ENCODE data around the gene MORF4L1.
"Not testable (repeated sequence)": the region's sequence is repeated elsewhere in the genome, so short reads cannot be mapped to it uniquely, and the experiment has no call there.

Gene MORF4L1

GRCh38 chr15:78923480-78924360 lies 51.0 kb downstream of the MORF4L1 start:
- no peak for TF ChIP-seq CTCF (IDR thresholded peaks at IDR 0.05; ENCODE audit: insufficient read depth, low read length, poor library complexity, severe bottlenecking)
- no peak overlapping the region for H3K4me3 ChIP-seq (replicated peaks; ENCODE audit: low read depth, low read length)
- DNase-seq (ENCODE audit: extremely low read depth, insufficient read length): no peak
- peaks cover 60% of the 10 kb centered on the region for H3K36me3 ChIP-seq (ENCODE audit: control insufficient read depth, insufficient read depth, low read length)
- H3K27me3 ChIP-seq (replicated peaks; ENCODE audit: control insufficient read depth, insufficient read depth, low read length): no peaks in the 10 kb centered on the region

GRCh38 chr15:78925076-78925624 lies 52.5 kb downstream of the MORF4L1 start:
- H3K36me3 ChIP-seq (ENCODE audit: control insufficient read depth, insufficient read depth, low read length): peaks cover 69% of the 10 kb centered on the region
- TF ChIP-seq CTCF (IDR thresholded peaks at IDR 0.05; ENCODE audit: insufficient read depth, low read length, poor library complexity, severe bottlenecking): no peak

GRCh38 chr15:78925956-78926743 lies 53.5 kb downstream of the MORF4L1 start:
- no peak for TF ChIP-seq CTCF (IDR thresholded peaks at IDR 0.05; ENCODE audit: insufficient read depth, low read length, poor library complexity, severe bottlenecking)
- no peak for DNase-seq (ENCODE audit: extremely low read depth, insufficient read length)
- no peak overlapping the region for H3K4me3 ChIP-seq (replicated peaks; ENCODE audit: low read depth, low read length)
- H3K27me3 ChIP-seq (replicated peaks; ENCODE audit: control insufficient read depth, insufficient read depth, low read length): no peaks in the 10 kb centered on the region
- peaks cover 76% of the 10 kb centered on the region for H3K36me3 ChIP-seq (ENCODE audit: control insufficient read depth, insufficient read depth, low read length)

More at GRCh38 chr15:78925076-78925624, 52.5 kb downstream of the MORF4L1 start:
- Histone ChIP-seq H3K27me3 (replicated peaks; ENCODE audit: control insufficient read depth, insufficient read depth, low read length) (no peaks in the 10 kb centered on the region), H3K4me3 (replicated peaks; ENCODE audit: low read depth, low read length) (no peak overlapping the region)
- no peak for DNase-seq (ENCODE audit: extremely low read depth, insufficient read length)

GRCh38 chr15:78927077-78927790 lies 54.5 kb downstream of the MORF4L1 start:
- Histone ChIP-seq H3K4me3 (replicated peaks; ENCODE audit: low read depth, low read length) (no peak overlapping the region), H3K27me3 (replicated peaks; ENCODE audit: control insufficient read depth, insufficient read depth, low read length) (no peaks in the 10 kb centered on the region), H3K36me3 (ENCODE audit: control insufficient read depth, insufficient read depth, low read length) (peaks cover 78% of the 10 kb centered on the region)
- DNase-seq (ENCODE audit: extremely low read depth, insufficient read length): no peak
- TF ChIP-seq CTCF (IDR thresholded peaks at IDR 0.05; ENCODE audit: insufficient read depth, low read length, poor library complexity, severe bottlenecking): no peak

- peaks cover 80% of the 10 kb centered on the region for H3K36me3 ChIP-seq (ENCODE audit: control insufficient read depth, insufficient read depth, low read length)
- not testable (repeated sequence) for H3K27me3 ChIP-seq (replicated peaks; ENCODE audit: control insufficient read depth, insufficient read depth, low read length); H3K4me3 ChIP-seq (replicated peaks; ENCODE audit: low read depth, low read length); DNase-seq (ENCODE audit: extremely low read depth, insufficient read length)
Observed at GRCh38 chr15:78928176-78928575, 55.5 kb downstream of the MORF4L1 start.

All from GM06990 (cell line).